Measurements from ENCODE around the gene CFAP210.

- TF ChIP-seq CTCF (IDR thresholded peaks at IDR 0.05), result no peak
- no peak for TF ChIP-seq POLR2A (IDR thresholded peaks at IDR 0.05)
These were observed 74.3 kb downstream of the CFAP210 start for GRCh38 chr2:169619946-169620345.

All from suprapubic skin (tissue), 3 donors.